BLaER1 (cell line): Measurements from ENCODE around the gene CCDC6.
A peak's percentile ranks its signal among the peaks of the same experiment; 100 is the strongest.
"Not testable (repeated sequence)": the region's sequence is repeated elsewhere in the genome, so short reads cannot be mapped to it uniquely, and the experiment has no call there.

Experiments used
- H3K27ac ChIP-seq: shearing (Covaris generic); formaldehyde crosslinking; 2 replicates; pipeline ENCODE4 v1.8.1; 2022
- H3K27me3 ChIP-seq: shearing (Covaris generic); formaldehyde crosslinking; 2 replicates; pipeline ENCODE4 v1.8.1; 2022
- H3K36me3 ChIP-seq: shearing (Covaris generic); formaldehyde crosslinking; 2 replicates; pipeline ENCODE4 v1.8.1; 2022
- H3K4me1 ChIP-seq: shearing (Covaris generic); formaldehyde crosslinking; 2 replicates; pipeline ENCODE4 v1.8.1; 2022
- H3K4me2 ChIP-seq: shearing (Covaris generic); formaldehyde crosslinking; 2 replicates; pipeline ENCODE4 v1.8.1; 2022
- H3K4me3 ChIP-seq: shearing (Covaris generic); formaldehyde crosslinking; 2 replicates; pipeline ENCODE4 v1.8.1; 2022
- H3K9ac ChIP-seq: shearing (Covaris generic); formaldehyde crosslinking; 2 replicates; pipeline ENCODE4 v1.8.1; 2022
- H3K9me3 ChIP-seq: shearing (Covaris generic); formaldehyde crosslinking; 2 replicates; pipeline ENCODE4 v1.8.1; 2022
- H4K20me1 ChIP-seq: shearing (Covaris generic); formaldehyde crosslinking; 2 replicates; pipeline ENCODE4 v1.8.1; 2022
- Cebpa-rat ChIP-seq: shearing (Covaris generic); IDR thresholded peaks from 2 replicates; pipeline ENCODE4 v1.8.1; 2022

Gene CCDC6

DNA sequence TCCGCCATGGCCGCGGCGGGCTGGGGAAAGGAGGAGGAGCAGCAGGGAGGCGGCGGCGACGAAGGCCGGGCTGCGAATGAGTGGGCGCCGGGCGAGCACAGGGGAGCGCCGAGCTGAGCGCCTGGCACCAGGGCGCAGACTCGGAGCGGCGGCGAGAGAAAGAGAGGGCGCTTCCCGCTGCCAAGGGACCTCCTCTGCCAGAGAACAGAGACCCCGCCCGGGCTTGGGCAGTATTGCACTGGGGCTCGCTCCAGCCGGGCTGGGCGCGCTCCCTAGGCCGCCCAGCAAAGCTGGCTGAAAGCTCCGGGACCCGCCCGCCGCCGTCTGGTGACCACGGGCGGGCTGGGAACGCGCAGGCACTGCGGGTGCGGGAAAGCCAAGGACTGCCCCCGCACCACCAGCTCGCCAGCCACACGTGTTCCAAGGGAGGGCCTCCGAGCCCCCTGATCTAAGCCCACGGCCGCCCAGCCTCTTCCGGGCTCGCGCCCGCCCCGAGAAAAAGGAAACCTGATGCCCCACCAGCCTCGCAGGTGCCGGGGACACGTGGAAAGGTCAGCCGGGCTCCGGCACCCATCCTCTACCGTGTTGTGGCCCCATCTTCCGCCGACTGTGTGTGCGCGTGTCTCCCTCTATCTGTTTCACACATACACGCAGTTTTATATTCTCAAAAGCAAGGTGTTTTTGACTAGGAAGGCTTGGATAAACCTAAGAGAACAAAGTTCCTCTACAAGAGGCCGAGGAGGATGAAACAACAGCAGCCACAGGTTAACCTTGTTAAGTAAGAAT lies at the start of gene CCDC6:
Gene CCDC6 (minus strand): TSS at position 140 of the 786 bp plus-strand sequence. CDS start 132 bp downstream, at position 8.
- Histone ChIP-seq H3K4me2 (peak within 1 kb of the TSS; percentile 85), H3K9ac (peak within 1 kb of the TSS; percentile 96), H3K27ac (peak within 1 kb of the TSS; percentile 96), H4K20me1 (peaks cover 44% of the 10 kb centered on the region), H3K4me3 (peak within 1 kb of the TSS; percentile 100), H3K36me3 (peaks cover 17% of the 10 kb centered on the region; the same call in 1 of the 2 replicates), H3K27me3 (no peaks in the 10 kb centered on the region), H3K4me1 (peaks cover 47% of the 10 kb centered on the region), H3K9me3 (no peaks in the 10 kb centered on the region)
- TF ChIP-seq Cebpa-rat, result no peak

DNA sequence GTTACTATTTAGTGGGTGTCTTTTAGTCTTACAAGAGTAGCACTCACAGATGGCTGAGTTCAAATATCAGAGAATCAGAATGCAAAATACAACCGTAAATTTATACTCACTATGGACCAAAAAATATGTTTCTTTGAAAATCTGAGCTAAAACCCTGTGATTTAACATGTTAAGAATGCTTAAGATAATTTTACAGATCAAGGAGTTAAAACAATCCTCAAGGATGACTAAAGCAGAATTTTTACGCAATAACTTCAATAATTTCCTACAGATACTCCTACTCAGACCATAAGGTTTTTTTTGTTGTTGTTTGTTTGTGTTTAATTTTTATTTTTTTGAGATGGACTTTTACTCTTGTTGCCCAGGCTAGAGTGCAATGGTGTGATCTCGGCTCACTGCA lies 47.9 kb upstream of the CCDC6 start:
- H3K4me3 ChIP-seq, result no peak overlapping the region
- no peaks in the 10 kb centered on the region for H3K36me3 ChIP-seq
- no peak for TF ChIP-seq Cebpa-rat
- no peak overlapping the region for H3K4me2 ChIP-seq
- no peaks in the 10 kb centered on the region for H3K27me3 ChIP-seq
- no peak overlapping the region for H3K9ac ChIP-seq
- no peak overlapping the region for H3K27ac ChIP-seq
- H4K20me1 ChIP-seq, result no peaks in the 10 kb centered on the region
- H3K9me3 ChIP-seq, result no peaks in the 10 kb centered on the region
- H3K4me1 ChIP-seq, result no peaks in the 10 kb centered on the region

DNA sequence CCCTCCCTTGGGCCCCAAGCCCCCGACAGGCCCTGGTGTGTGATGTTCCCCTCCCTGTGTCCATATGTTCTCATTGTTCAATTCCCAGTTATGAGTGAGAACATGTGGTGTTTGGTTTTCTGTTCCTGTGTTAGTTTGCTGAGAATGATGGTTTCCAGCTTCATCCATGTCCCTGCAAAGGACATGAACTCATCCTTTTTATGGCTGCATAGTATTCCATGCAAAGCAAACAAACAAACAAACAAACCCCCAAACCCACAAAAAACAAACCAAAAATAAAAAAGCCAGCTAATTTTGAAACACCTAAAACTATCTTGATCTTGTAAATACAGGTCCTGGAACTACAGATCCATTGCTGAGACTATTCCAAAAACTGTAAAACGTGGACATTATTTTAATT lies 47.4 kb upstream of the CCDC6 start:
- not testable (repeated sequence) for H3K9me3 ChIP-seq, H3K4me2 ChIP-seq, H3K4me1 ChIP-seq, H3K27ac ChIP-seq, H3K4me3 ChIP-seq, H4K20me1 ChIP-seq, H3K36me3 ChIP-seq, H3K27me3 ChIP-seq, H3K9ac ChIP-seq

DNA sequence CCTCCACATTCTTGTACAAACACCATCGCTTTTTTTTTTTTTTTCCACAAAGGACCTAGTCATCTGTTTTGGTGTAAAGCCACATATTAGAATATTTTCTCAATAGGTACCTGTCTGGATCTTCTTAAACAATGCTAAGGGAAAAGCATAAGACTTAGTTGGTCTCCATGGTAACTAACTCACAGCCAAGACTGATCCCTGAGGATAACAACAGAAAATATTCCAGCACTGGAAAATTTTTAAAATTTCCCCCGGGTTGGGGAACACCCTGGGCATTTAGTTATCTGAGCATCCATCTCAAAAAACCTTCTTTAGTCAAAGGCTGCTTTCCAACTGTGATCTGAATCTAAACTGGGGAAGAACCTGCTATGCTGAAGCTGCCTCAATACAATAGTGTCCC lies 43.7 kb upstream of the CCDC6 start:
- Histone ChIP-seq H4K20me1 (no peaks in the 10 kb centered on the region), H3K4me2 (no peak overlapping the region), H3K4me1 (no peaks in the 10 kb centered on the region), H3K36me3 (no peaks in the 10 kb centered on the region), H3K27me3 (no peaks in the 10 kb centered on the region), H3K9ac (no peak overlapping the region), H3K9me3 (no peaks in the 10 kb centered on the region; the same call in 1 of the 2 replicates), H3K27ac (no peak overlapping the region), H3K4me3 (no peak overlapping the region)
- TF ChIP-seq Cebpa-rat, result no peak

DNA sequence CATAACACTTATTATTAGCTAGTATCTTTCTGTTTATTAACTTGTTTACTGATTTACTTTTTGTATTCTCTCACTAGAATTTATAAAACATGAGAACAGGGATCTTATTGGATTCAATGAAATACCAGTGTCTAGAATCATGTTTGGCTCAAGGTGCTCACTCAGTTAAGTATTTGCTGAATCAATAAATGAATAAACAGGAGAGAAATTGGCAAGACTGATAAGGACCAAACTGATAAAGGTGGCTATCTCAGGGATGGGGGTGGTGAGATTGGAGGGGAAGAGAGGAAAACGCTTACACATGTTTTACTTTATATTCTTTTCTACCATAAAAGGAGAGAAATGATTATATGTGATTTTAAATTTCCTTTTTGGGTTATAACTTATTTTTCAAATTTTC lies 43.3 kb upstream of the CCDC6 start:
- Histone ChIP-seq H3K4me3 (no peak overlapping the region), H4K20me1 (no peaks in the 10 kb centered on the region), H3K36me3 (no peaks in the 10 kb centered on the region), H3K4me1 (no peaks in the 10 kb centered on the region), H3K27ac (no peak overlapping the region), H3K27me3 (no peaks in the 10 kb centered on the region), H3K9ac (no peak overlapping the region), H3K4me2 (no peak overlapping the region), H3K9me3 (no peaks in the 10 kb centered on the region; the same call in 1 of the 2 replicates)
- TF ChIP-seq Cebpa-rat, result no peak

DNA sequence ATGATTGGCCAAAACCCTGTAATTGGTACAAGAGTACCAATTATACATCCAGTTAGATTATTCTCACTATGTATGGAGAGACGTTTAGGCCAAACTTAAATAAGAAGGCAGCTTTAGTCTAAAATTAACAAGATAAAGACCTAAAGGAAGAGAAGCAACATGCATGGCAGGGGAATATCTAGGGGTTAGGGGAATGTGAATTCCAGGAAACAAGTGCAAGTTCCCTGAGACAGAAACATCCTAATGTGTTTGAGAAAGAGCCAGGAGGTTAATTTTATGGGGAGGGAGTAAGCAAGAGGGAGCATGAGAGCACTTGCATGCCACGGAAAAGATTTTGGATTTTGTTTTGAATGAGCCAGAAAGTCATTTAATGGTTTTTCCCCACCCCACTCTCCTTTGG lies 39.6 kb upstream of the CCDC6 start:
- Histone ChIP-seq H3K36me3 (no peaks in the 10 kb centered on the region), H3K27ac (no peak overlapping the region), H3K4me2 (no peak overlapping the region), H3K4me3 (no peak overlapping the region), H4K20me1 (no peaks in the 10 kb centered on the region), H3K9ac (no peak overlapping the region), H3K9me3 (no peaks in the 10 kb centered on the region; the same call in 1 of the 2 replicates), H3K4me1 (no peaks in the 10 kb centered on the region), H3K27me3 (no peaks in the 10 kb centered on the region)
- TF ChIP-seq Cebpa-rat, result no peak

DNA sequence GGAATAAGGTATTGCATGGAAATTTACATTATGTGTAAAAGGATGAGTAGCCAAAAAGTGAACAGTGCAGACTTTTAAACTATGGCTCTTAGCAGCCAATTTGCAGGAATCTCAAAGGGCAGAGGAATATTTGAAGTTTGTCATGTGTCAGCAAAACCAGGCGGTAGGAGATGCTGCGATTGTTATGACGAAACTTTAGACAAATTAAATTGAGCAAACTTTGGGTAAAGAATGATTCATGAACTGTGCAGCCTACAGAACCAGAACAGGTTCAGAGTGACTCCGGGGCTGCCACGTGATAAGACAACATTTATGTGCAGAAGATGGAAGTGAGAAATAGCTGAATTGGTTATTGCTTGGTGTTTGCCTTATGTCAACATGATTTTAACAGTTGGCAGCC lies 39.2 kb upstream of the CCDC6 start:
- Histone ChIP-seq H3K4me2 (no peak overlapping the region), H3K27ac (no peak overlapping the region)
- TF ChIP-seq Cebpa-rat, result no peak

DNA sequence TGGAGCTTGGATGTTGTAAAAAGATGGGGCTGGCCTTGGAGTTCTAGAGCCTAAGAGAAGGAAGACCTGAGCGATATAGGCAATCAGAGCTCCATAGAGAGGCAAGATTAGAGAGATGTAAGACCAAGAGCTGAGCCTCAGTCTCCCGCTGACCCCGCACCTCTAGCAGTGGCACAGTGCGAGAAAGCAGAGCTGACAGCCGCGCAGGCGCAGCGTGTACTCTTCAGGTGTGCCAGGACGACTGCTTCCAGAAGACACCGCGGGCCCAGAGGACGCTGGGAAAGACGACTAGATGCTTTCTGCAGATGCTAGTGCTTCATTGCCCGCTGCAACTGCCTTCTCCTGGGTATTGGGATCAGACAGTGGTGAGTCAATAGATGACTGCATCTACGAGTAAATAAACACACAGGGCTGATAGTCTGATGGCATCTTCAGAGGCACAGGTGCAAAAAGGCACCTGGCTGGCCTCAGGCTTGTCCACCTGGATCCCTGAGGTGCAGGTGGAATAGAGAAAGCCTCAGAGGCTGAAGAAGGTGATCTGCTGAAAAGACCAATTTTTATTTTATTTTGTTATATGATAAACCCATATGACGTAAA lies 38.1 kb upstream of the CCDC6 start:
- H3K9me3 ChIP-seq, result no peaks in the 10 kb centered on the region; the same call in 1 of the 2 replicates
- H3K4me3 ChIP-seq, result no peak overlapping the region
- no peak overlapping the region for H3K9ac ChIP-seq
- no peak overlapping the region for H3K4me2 ChIP-seq
- no peaks in the 10 kb centered on the region for H4K20me1 ChIP-seq
- no peak overlapping the region for H3K27ac ChIP-seq
- no peaks in the 10 kb centered on the region for H3K4me1 ChIP-seq
- no peaks in the 10 kb centered on the region for H3K36me3 ChIP-seq
- TF ChIP-seq Cebpa-rat, result no peak
- H3K27me3 ChIP-seq, result no peaks in the 10 kb centered on the region

More for the DNA sequence above, 39.2 kb upstream of the CCDC6 start:
- Histone ChIP-seq H4K20me1 (no peaks in the 10 kb centered on the region), H3K36me3 (no peaks in the 10 kb centered on the region), H3K4me1 (no peaks in the 10 kb centered on the region), H3K9me3 (no peaks in the 10 kb centered on the region; the same call in 1 of the 2 replicates), H3K4me3 (no peak overlapping the region), H3K9ac (no peak overlapping the region), H3K27me3 (no peaks in the 10 kb centered on the region)

DNA sequence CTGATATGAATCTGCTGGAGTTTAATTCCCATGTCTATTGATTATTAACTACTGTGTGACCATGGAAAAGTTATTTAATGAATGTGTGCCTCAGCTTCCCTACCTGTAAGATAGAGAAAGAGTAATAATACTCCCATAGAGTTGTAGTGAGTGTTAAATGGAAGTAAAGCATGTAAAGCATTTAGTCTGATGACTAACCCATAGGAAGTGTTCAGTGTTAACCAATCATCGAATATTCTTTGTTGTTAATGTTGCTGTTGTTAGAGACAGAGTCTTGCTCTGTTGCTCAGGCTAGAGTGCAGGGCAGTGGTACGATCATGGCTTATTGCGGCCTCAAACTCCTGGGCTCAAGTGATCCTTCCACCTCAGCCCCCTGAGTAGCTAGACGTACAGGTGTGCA lies 36.2 kb upstream of the CCDC6 start:
- Histone ChIP-seq H3K27me3 (no peaks in the 10 kb centered on the region), H3K4me3 (no peak overlapping the region), H3K4me2 (no peak overlapping the region), H3K9ac (no peak overlapping the region), H3K36me3 (no peaks in the 10 kb centered on the region), H3K27ac (no peak overlapping the region), H3K9me3 (no peaks in the 10 kb centered on the region; the same call in 1 of the 2 replicates), H4K20me1 (no peaks in the 10 kb centered on the region), H3K4me1 (no peaks in the 10 kb centered on the region)
- TF ChIP-seq Cebpa-rat, result no peak

DNA sequence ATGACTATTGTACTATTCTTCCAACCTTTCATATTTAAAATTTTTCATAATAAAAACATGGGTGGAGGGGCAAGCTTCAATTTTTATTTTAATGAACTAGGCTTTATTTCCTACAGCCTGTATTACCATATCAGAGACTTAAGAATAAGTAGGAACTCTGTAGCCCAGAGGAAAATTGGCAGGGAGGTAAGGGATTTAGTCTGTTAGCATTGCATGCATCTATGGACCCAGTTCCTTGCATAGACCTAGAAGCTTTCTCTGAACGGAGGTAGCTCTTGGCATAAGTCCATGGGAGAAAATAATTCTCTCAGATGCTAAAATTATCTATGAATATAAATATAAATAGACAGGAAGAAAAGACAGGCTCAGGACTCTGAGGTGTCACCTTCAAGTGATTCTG lies 31.4 kb upstream of the CCDC6 start:
- Histone ChIP-seq H3K27me3 (no peaks in the 10 kb centered on the region), H3K9ac (no peak overlapping the region), H3K4me2 (no peak overlapping the region), H3K4me1 (no peaks in the 10 kb centered on the region), H3K9me3 (no peaks in the 10 kb centered on the region), H4K20me1 (no peaks in the 10 kb centered on the region), H3K36me3 (no peaks in the 10 kb centered on the region), H3K27ac (no peak overlapping the region), H3K4me3 (no peak overlapping the region)
- TF ChIP-seq Cebpa-rat, result no peak
